Stimulated activated CD4-positive, alpha-beta T cell treated with anti-CD3 and anti-CD28 coated beads, Interleukin-4, amount 100 ng/mL, for 24 hours (primary cell): Measurements from ENCODE around the gene WAC.
"Not testable (repeated sequence)": the region's sequence is repeated elsewhere in the genome, so short reads cannot be mapped to it uniquely, and the experiment has no call there.

Experiments
- DNase-seq: peaks from one replicate; pipeline ENCODE4 v3.0.0-alpha.2; 2020

WAC gene, protein sequence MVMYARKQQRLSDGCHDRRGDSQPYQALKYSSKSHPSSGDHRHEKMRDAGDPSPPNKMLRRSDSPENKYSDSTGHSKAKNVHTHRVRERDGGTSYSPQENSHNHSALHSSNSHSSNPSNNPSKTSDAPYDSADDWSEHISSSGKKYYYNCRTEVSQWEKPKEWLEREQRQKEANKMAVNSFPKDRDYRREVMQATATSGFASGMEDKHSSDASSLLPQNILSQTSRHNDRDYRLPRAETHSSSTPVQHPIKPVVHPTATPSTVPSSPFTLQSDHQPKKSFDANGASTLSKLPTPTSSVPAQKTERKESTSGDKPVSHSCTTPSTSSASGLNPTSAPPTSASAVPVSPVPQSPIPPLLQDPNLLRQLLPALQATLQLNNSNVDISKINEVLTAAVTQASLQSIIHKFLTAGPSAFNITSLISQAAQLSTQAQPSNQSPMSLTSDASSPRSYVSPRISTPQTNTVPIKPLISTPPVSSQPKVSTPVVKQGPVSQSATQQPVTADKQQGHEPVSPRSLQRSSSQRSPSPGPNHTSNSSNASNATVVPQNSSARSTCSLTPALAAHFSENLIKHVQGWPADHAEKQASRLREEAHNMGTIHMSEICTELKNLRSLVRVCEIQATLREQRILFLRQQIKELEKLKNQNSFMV

DNA sequence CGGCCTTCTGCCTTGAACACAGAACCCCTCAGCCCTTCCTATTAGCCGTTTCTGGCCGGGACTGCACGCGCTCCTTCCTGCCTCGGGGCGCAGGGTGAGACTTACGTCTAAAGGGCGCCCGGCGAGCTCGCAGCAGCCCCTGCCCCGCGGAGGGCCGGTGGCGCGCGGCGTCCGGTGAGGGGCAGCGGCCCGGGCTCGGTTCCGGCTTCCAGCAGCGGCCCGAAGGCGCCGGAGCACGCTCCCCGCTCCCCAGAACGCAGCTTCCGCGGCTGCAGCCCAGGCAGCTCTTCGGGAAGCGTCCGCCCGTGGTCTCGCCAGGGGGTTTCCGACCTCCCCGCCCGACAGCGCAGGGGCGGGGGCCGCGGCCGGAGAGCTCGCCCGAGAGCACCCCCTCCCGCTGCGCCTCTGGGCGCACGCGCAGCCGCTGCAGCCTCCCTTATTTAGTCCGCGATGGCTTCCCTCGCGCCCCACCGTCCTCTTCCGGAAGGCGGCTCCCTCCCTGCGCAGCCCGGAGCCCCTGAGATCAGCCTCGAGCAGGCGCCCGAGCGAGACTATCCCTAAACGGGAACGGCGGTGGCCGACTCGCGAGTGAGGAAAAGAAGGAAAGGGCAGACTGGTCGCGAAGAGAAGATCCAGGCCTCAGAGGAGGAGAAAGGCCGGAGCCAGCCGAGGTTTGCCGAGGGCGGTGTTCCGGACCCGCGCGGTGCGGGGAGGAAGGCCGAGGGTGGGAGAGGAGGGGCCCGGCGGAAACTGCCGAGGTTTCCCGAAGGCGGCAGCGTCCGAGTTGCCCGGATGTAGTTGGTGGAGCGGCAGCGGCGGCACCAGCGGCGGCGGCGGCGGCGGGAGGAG is at the start of gene WAC:
WAC (plus strand) TSS at position 782 of the 849 bp plus-strand sequence. CDS start 462 bp downstream, outside the sequence.
- peak; percentile 97 for DNase-seq

DNA sequence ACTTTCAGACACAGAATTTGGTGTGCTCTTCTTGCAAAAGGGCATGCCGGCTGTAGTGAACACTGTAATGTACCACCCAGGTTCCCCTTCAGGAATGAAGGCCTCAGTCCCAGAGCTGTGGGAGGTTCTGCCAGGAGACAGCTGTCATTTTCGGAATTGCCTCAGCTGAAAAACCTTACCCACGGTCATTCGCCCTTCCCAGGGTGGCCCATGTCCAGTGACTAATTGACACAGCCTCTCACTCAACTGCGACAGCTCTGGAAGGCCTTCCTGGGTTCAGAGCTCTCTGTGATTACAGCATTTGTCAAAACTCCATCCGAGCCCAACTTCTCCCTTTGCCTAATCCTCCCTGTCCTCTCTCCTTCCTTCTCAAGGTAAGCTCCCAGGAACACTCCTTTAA is 43.7 kb upstream of the WAC start:
- DNase-seq: no peak

DNA sequence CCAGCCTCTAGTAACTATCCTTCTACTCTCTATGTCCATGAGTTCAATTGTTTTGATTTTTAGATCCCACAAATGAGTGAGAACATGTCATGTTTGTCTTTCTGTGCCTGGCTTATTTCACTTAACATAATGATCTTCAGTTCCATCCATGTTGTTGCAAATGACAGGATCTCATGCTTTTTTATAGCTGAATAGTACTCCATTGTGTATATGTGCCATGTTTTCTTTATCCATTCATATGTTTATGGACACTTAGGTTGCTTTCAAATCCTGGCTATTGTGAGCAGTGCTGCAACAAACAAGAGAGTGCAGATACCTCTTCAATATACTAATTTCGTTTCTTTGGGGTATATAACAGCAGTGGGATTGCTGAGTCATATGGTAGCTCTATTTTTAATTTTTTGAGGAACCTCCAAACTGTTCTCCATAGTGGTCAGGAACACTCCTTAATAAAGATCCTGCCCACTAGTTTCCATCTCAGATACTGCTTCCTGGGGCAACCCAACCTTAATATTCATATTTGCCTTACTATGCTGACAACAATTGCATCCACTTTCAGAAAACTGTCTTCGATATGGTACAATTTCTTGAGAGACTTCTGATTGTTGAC is 42.6 kb upstream of the WAC start:
- not testable (repeated sequence) for DNase-seq

DNA sequence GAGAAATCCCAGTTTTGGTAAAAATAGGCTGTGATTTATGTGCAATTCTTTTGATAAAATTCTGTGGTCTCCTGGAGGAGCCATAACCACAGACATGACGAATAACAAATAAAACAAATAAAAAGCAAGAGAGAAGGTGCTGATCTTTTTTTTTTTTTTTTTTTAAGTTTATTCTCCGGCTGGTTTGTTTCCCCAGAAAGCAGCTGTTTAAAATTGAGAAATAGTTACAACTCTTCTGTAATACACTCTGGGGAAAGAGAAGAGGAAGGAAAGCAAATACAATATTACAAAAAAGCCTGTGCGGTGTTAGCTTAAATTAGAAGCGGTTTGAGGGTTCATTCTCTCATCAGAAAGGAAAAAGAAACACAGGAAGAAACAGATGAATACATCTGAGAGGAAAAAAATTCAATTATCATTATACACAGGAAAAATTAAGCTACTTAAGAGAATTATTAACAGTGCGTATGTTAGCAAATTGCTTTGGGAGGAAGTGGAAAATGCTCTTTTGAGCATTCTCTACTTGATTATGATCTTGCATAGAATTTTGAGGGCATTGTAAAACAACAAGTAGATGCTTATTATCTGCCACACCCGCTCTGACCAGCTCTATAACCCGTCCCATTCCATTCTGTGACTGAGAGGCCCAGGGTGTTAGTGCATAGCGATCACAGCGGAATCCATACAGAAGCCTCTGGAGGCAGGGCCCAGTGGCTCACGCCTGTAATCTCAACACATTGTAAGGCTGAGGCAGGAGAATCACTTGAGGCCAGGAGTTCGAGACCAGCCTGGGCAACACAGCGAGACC is 40.6 kb upstream of the WAC start:
- no peak for DNase-seq

DNA sequence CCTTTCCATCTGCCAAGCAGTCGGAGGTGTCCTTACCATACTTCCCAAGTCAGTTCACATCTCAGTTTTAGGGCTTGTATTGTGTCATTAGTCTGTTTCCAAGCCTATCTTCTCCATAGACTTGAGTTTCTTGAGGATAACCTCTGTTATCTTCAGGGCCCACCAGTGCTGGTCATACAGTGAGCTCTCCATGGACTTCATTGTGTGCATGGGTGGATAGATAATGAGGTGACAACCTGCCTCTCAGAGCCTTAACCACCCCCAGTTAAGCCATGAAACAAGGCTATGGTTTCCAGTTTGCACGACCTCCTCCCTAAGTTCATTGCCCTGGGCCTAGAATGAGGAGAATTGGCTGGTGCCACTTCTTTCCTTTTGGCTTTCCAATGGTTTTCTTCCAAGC is 38.5 kb upstream of the WAC start:
- DNase-seq: no peak

DNA sequence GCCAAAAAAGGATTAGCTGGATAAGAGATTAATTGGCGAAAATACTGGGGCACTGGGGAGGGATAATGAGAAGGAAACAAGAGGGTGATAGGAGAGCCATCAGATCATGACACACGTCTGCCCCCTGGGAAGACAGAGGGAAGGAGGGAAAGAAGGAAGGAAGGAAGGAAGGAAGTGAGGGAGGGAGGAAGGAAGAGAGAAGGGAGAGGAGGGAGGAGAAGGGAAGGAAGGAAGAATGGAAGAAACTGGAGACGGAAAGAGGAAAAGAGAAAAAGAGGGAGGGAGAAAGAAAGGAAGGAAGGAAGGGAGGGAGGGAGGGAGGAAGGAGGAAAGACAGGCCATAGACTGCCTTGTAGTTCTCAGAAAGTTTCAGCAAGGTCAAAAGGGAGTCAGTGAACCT is 37.8 kb upstream of the WAC start:
- no peak for DNase-seq

DNA sequence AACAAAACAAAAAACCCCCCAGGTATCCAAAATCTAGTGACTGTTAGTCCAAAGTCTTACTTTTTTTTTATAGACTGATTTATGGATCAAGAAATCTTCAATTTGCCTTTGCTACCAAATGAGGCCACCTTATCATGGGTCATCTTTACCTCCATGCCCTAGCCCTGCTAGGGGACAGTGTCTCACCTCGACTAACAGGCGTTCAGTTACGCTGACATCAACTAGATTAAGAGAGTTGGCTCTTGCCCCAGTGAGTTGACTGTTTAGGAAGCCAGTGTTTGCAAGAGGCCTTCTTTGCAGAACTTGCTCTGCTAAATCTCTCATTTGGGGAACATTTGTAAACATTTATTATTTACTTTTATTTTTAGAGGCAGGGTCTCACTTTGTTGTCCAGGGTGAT is 36.9 kb upstream of the WAC start:
- no peak for DNase-seq

DNA sequence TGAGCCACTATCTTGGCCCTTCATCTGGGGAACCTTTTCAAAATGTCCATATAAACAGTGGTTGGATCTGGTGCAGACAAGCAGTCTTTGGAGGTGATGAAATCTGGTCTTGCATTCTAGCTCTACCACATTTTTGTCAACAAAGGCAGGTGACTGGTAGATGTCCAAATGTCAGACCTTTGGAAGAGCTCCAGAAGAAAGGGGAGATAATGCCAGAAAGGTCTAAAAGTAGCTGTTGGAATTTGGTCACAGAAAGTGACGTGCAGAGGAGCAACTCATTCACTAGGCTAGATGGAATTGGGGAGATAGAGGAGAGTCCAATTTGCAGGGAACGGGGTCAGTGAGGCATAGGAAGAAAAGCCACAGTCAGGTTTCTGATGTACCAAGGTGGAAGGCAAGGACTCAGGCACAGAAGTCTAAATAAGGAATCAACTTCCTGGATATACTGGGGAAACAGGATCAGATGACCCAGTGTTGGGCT is 36.4 kb upstream of the WAC start:
- no peak for DNase-seq

DNA sequence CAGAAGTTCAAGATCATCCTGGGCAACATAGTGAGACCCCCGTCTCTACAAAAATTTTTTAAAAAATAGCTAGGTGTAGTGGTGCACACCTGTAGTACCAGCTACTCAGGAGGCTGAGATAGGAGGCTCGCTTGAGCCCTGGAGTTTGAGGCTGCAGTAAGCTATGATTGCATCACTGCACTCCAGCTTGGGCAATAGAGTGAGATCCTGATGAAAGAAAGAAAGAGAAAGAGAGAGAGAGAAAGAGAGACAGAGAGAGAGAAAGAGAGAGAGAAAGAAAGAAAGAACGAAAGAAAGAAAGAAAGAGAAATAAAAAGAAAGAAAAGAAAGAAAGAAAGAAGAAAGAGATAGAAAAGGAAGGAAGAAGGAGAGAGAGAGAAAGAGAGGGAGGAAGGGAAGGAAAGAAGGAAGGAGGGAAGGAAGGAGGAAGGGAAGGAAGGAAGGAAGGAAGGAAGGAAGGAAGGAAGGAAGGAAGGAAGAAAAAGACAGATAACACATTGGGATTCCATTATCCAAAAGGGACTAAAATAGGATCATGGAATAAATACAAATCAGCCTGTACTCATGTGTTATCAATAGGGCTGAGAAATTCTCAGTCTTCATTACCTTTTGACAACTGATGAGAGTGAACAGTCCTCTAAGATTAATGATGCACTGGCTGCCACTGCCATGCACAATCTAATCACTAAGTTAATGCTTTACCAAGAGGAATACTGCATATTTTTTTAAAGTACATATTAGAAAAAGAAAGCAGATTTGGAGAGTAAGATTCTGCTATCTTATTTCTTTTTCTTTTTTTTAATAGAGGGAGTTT is 35.4 kb upstream of the WAC start:
- no peak for DNase-seq

DNA sequence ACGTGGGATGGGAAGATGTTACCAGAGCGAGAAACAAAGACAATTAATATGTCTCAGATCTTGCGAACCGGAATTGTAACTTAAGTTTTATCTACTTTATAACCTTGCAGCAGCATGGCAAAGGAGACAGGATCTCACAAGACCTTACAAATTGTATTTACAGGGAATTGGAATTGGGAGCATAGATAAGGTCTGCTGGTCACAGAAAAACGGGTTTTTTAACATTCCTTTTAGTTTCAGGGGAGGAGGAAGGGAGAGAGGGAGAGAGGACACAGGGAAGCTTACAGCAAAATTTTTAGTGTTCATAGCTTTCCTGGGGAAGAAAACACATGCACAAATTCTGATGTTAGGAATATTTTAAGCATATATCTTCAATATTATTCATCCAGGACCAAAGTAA is 32.7 kb upstream of the WAC start:
- DNase-seq: not testable (repeated sequence)

DNA sequence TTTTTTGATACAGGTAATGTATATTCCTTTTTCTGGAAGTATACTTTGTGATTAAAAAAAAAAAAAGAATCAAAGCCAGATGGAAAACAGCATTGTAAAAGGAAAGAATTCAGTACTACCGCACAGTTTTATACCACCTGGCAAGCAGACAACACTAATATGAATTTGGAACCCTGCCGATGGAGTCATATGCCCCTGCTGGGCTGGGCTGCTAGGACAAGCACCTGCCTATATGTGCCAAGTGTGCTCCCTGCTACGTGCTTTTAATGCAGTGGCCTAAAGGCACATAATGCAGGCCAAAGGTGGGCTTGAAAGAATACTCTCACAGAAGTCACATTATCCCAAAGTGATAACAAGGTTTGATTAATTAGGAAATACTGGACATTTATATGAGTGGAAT is 29.8 kb upstream of the WAC start:
- DNase-seq: no peak

DNA sequence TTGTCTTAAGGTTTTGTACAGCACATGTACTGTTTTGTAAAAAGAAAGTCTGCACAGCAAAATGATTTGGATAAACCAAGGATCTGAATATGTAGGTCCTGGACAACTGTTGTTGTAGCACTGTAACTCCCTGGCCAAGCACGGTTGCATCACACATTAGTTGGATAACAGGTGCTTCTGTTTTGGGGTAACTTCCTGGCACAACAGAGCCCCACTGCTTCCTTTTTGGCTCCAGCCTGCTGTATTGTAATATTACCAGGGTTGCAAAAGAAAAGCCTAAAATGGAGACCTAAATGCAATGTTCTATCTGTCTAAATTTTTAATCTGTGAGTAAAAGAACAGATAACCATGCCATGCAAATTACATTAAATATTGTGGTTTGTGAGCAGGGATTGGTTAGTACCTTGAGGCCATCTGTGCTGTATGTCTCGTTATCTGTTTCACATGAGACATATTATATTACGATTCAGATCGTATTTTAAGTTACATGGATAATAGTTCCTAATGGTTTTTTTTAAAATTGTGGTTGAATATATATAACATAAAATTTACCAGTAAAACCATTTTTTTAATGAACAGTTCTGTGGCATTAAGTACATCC is 27.5 kb upstream of the WAC start:
- no peak for DNase-seq

DNA sequence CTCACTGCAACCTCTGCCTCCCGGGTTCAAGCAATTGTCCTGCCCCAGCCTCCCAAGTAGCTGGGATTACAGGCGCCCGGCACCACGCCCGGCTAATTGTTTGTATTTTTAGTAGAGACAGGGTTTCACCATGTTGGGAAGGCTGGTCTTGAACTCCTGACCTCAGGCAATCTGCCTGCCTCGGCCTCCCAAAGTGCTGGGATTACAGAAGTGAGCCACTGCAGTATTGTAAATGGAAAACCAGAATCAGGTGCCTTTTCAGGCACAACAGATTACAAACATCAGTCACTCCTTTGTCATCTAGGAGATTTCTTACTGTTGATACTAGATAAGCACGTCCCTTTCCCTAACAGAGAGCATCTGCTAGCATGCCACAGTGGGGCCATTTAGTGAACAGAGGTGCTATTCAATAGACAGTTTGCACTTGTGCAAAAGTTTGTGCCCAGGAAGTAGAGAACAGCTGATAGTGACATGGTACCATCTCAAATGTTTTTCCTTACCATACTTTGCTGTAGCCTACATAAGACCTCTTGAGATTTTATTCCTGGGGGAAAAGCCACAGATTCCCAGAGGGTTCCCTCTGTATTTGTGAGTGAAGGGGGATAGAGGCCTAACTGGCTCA is 24.5 kb upstream of the WAC start:
- DNase-seq: no peak

DNA sequence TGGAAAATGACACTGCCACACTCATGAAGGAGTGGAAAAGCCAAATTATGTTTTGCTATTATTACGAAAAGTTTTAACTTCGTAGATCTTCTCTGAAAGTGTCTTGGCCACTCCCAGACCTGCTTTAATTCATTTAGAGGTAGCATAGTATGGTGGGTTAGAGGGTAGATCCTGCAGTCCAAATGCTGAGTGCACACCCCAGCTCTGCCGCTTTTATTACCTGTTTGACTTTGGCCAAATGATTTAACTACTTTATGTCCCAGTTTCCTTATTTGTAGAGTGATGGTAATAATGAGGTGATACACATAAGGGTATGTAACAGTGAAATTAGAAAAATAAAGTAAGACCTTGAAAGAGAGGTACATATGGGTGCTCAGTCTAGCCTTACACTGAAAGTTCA is 23.6 kb upstream of the WAC start:
- no peak for DNase-seq

DNA sequence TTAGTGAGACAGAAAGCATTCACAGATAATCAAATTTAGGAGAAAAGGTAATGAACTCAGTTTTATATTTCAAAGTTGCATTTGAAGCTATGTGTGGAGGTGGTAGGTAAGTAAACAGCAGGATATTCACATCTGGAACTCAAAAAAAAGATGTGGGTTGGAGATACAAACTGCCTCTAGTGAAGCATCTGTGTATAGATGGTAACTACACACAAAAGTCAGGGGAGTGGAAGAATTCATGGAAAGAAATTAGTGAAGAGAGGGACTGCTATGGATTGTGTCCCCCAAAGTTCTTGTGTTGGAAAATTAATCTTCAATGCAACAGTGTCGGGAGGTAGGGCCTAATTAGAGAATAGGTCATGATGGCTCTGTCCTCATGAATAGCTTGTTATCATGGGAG is 18.3 kb upstream of the WAC start:
- no peak for DNase-seq

DNA sequence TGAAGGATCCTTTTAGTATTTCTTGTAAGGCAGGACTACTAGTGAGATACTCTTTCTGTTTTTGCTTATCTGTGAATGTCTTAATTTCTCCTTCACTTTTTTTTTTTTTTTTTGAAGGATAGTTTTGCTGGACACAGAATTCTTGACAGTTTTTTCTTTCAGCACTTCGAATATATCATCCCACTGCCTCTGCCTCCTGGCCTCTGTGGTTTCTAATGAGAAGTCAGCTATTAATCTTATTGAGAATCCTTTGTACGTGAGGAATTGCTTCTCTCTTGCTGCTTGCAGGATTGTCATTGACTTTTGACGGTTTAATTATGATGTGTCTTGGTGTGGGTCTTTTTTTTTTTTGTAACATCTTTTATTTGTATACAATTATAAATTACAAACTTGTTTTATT is 12.6 kb upstream of the WAC start:
- no peak for DNase-seq

DNA sequence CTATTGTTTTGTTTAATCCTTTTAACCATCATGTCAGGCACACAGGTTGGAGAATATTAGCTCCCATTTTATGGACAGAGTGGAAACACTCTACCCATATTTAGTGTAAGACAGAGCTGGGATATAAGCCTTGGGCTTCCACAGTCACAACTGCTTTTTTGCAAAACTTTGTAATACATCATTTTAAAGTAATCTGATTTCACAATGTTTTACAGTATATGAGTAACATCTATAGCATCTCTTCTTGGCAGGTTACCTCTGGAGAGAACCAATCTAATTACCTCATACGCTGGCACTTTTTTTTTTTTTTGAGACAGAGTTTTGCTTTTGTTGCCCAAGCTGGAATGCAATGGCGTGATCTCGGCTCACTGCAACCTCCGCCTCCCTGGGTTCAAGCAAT is 12.1 kb upstream of the WAC start:
- DNase-seq: not testable (repeated sequence)

DNA sequence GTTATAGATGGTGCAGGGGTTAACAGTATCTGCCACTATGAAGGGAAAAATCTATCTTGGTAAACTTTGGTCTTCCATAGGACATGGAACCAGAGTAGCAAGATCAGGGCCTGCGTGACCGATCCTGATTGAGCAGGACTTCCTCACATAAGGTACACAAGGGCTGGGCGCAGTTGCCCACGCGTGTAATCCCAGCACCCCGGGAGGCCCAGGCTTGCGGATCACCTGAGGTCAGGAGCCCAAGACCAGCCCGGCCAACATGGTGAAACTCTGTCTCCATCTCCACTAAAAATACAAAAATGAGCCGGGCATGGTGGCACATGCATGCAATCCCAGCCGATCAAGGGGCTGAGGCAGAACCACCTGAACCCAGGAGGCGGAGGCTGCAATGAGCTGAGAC is 11.0 kb upstream of the WAC start:
- not testable (repeated sequence) for DNase-seq

DNA sequence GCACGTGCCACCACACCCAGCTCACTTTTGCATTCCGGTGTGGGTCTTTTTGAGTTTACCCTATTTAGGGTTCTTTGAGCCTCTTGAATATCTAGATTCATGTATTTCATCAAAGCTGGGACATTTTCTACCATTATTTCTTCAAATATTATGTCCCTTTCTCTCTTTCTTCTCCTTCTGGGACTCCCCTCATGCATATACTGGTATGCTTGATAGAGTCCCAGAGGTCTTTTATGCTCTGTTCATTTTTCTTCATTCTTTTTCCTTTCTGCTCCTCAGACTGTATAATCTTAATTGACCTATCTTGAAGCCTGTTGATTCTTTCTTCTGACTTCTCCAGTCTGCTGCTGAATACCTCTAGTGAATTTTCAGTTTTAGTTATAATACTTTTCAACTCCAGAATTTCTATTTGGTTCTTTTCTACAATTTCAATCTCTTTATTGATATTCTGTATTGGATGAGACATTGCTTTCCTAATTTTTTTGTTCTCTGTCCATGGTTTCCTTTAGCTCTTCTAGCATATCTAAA is 9.1 kb upstream of the WAC start:
- DNase-seq: no peak

DNA sequence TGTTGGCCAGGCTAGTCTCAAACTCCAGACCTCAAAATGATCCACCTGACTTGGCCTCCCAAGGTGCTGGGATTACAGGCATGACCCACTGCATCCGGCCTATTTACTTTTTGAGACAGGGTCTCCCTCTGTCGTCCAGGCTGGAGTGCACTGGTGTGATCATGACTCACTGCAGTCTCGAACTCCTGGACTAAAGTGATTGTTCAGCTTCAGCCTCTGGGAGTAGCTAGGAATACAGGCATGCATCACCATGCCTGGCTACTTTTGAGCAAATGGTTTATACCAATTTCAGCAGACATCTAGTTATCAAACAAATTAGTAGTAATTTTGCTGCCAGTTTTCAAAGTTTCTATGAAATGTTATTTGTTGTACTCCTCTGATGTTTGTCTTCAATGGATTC is 2.2 kb upstream of the WAC start:
- no peak for DNase-seq
